Endothelial cell of umbilical vein (primary cell): ENCODE measurements around the gene KLLN. TPM values are rescaled to one million over a fixed set of nuclear protein-coding genes. Genes with fewer than 3 reads are reported as not detected.
A peak's percentile ranks its signal among the peaks of the same experiment; 100 is the strongest.

Experiments used
- BruUV-seq: library from RNA; stranded (reverse); fragments of 400-500 nt; replicated peaks from 2 replicates; lab custom pipeline; 2021; lab: Mats Ljungman, UMichigan
- CTCF ChIA-PET: fragments of 300-600, 350-600 bp; sonication (Branson Sonifier 250); formaldehyde crosslinking; loops from one replicate; lab custom pipeline; 2021; ENCODE audit warnings: antibody characterized with exemption, inconsistent platforms; lab: Charles Lee
- POLR2A ChIA-PET: fragments of 300-600, 350-600 bp; sonication (Branson Sonifier 250); formaldehyde crosslinking; loops from one replicate; lab custom pipeline; 2021; ENCODE audit warnings: antibody characterized with exemption, inconsistent platforms; lab: Charles Lee
- DNase-seq: peaks from one replicate; pipeline ENCODE4 v3.0.0-alpha.2; 2011; ENCODE audit warnings: low read depth, low spot score
- FAIRE-seq: peaks from 2 replicates; lab custom pipeline; 2011; peaks lifted over from hg19 to GRCh38; lab: Jason Lieb, UNC
- H2AFZ ChIP-seq: 2 replicates; pipeline ENCODE4 v1.6.0; 2012; ENCODE audit warnings: low read depth, low read length, control low read depth, inconsistent platforms
- H3K27ac ChIP-seq: 2 replicates; pipeline ENCODE4 v1.5.1; 2011; ENCODE audit warnings: low read depth, mild to moderate bottlenecking, control low read depth, low read length, moderate library complexity; ENCODE audit not compliant: insufficient read depth
- H3K27me3 ChIP-seq, 2 experiments: 2 replicates each; pipeline versions ENCODE4 v1.6.0 to v1.6.1; 2011; ENCODE audit warnings: low read length in 2 of 2, mixed read lengths in 1 of 2; ENCODE audit not compliant: control insufficient read depth in 2 of 2, insufficient read depth in 2 of 2
- H3K36me3 ChIP-seq, 2 experiments: 2 replicates in 1 of 2; 3 replicates in 1 of 2; pipeline ENCODE4 v1.5.1; 2011; ENCODE audit warnings: low read length in 2 of 2, mild to moderate bottlenecking in 1 of 2, moderate library complexity in 1 of 2; ENCODE audit not compliant: control insufficient read depth in 2 of 2, insufficient read depth in 2 of 2; ENCODE audit errors: extremely low read depth in 1 of 2
- H3K4me1 ChIP-seq: 3 replicates; pipeline ENCODE4 v1.5.1; 2011; ENCODE audit warnings: mild to moderate bottlenecking, low read length; ENCODE audit not compliant: control insufficient read depth, insufficient read depth; ENCODE audit errors: extremely low read depth
- H3K4me2 ChIP-seq: 2 replicates; pipeline ENCODE4 v1.6.1; 2011; ENCODE audit warnings: low read length, control low read depth, mixed read lengths; ENCODE audit not compliant: insufficient read depth
- H3K4me3 ChIP-seq, 3 experiments: fragments of 200-600 bp in 1 of 3; sonication (generic), shearing (Covaris generic) in 1 of 3; replicated peaks in 1 of 3; 2 replicates each; pipeline ENCODE4 v1.5.1; 2011 to 2016; ENCODE audit warnings: control low read depth in 3 of 3, low read length in 3 of 3, mild to moderate bottlenecking in 2 of 3, inconsistent platforms in 1 of 3, low read depth in 1 of 3, moderate library complexity in 1 of 3; ENCODE audit not compliant: insufficient read depth in 1 of 3
- H3K79me2 ChIP-seq: 2 replicates; pipeline ENCODE4 v1.6.0; 2012; ENCODE audit warnings: low read length, inconsistent platforms; ENCODE audit not compliant: control insufficient read depth, insufficient read depth
- H3K9ac ChIP-seq: replicated peaks from 2 replicates; pipeline ENCODE3; 2011; ENCODE audit warnings: low read length, control low read depth; ENCODE audit not compliant: insufficient read depth; ENCODE audit errors: extremely low read depth
- H3K9me1 ChIP-seq: replicated peaks from 3 replicates; pipeline ENCODE4 v1.6.0; 2011; ENCODE audit warnings: mild to moderate bottlenecking, low read length; ENCODE audit not compliant: control insufficient read depth, insufficient read depth; ENCODE audit errors: extremely low read depth
- H3K9me3 ChIP-seq: replicated peaks from 2 replicates; pipeline ENCODE4 v1.5.1; 2012; ENCODE audit warnings: low read length, inconsistent platforms; ENCODE audit not compliant: control insufficient read depth, insufficient read depth
- H4K20me1 ChIP-seq: replicated peaks from 2 replicates; pipeline ENCODE3; 2011; ENCODE audit warnings: mild to moderate bottlenecking, low read length; ENCODE audit not compliant: control insufficient read depth, insufficient read depth; ENCODE audit errors: extremely low read depth
- CTCF ChIP-seq, 2 donors: IDR thresholded peaks; 1 replicate in 1 of 2; 2 replicates in 1 of 2; pipeline ENCODE4 v1.5.1; 2011; ENCODE audit warnings: low read length in 2 of 2, mild to moderate bottlenecking in 2 of 2, moderate library complexity in 2 of 2, control low read depth in 1 of 2, inconsistent platforms in 1 of 2, low read depth in 1 of 2; ENCODE audit not compliant: insufficient read depth in 1 of 2; ENCODE audit errors: extremely low read depth in 1 of 2
- EZH2 ChIP-seq: IDR thresholded peaks from 2 replicates; pipeline ENCODE4 v1.6.1; 2012; ENCODE audit warnings: borderline replicate concordance, low read depth, mild to moderate bottlenecking, moderate library complexity, low read length, inconsistent platforms; ENCODE audit not compliant: severe bottlenecking
- FOS ChIP-seq: IDR thresholded peaks from 2 replicates; pipeline ENCODE4 v1.6.1; 2011; ENCODE audit warnings: mild to moderate bottlenecking, low read length, moderate library complexity, borderline replicate concordance; ENCODE audit not compliant: insufficient read depth
- GATA2 ChIP-seq: IDR thresholded peaks from 2 replicates; pipeline ENCODE4 v1.7.0; 2011; ENCODE audit warnings: low read depth, mild to moderate bottlenecking, moderate library complexity, mixed read lengths, low read length; ENCODE audit not compliant: insufficient read length, insufficient read depth
- JUN ChIP-seq: IDR thresholded peaks from 2 replicates; pipeline ENCODE4 v1.6.1; 2011; ENCODE audit warnings: borderline replicate concordance, low read depth; ENCODE audit not compliant: insufficient read length, insufficient read depth
- MAX ChIP-seq: IDR thresholded peaks from 2 replicates; pipeline ENCODE4 v1.6.1; 2011; ENCODE audit not compliant: insufficient read depth, insufficient read length
- MYC ChIP-seq: IDR thresholded peaks from one replicate; pipeline ENCODE4 v1.6.1; 2011; ENCODE audit warnings: mild to moderate bottlenecking, low read depth, low read length
- POLR2A ChIP-seq: IDR thresholded peaks from 2 replicates; pipeline ENCODE4 v1.6.1; 2012; ENCODE audit warnings: low read depth, mild to moderate bottlenecking, control low read depth, low read length
- POLR2AphosphoS5 ChIP-seq: IDR thresholded peaks from 2 replicates; pipeline ENCODE4 v1.6.1; 2012; ENCODE audit warnings: low read depth, mild to moderate bottlenecking, control low read depth, low read length, moderate library complexity; ENCODE audit not compliant: insufficient read depth
- dilution Hi-C: fragments of 300-500 bp; cut with MboI; formaldehyde crosslinking; loops from one replicate; pipeline ENCODE4 v1.15.0; 2019; ENCODE audit warnings: low sequenced_read_pairs; ENCODE audit not compliant: extremely low pct_ligation_motif_present
- intact Hi-C: fragments of 100-400 bp; cut with micrococcal nuclease; formaldehyde crosslinking; loops from one replicate; pipeline ENCODE4 v1.10.0; 2022
- polyA plus RNA-seq, 4 experiments: library from polyadenylated mRNA; depleted of rRNA in 3 of 4; stranded (reverse) in 3 of 4; unstranded in 1 of 4; fragments of >200 nt; gene quantifications; 2 replicates each; pipeline versions ENCODE4 v1.2.1 to v1.2.3, GENCODE V29; 2011 to 2012; ENCODE audit warnings: missing spikeins in 1 of 4
- total RNA-seq: library from RNA; stranded (reverse); gene quantifications from 2 replicates; pipeline ENCODE4 v1.2.3, GENCODE V29; 2021

Gene KLLN
- total and polyA plus RNA-seq, 2 donors (not counting 3 experiments of a cell fraction or from before 2014, with no cell fraction given): 0.14 to 0.31 TPM

DNA sequence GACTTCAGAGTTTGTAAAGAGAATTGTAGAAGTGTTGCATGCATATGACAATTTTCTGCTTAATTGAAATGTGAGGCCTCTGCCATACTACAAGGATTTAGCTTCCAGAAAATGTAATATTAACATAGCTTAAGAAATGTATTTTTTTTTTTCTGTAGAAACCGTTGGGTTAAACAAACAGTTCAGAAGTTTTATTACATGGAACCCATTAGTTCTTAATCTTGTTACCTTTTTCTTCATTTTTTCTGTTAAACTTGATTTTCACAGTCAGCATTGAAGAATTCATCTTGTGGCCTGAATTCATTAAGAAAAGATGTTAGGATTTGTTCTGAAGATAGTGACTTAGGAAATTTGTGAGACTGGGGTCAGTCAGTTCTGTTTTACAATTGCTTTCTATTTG is 4.9 kb upstream of the KLLN start:
- POLR2A ChIA-PET: no interaction called here
- Histone ChIP-seq H3K79me2 (peaks cover 87% of the 10 kb centered on the region), H3K27me3 (no peaks in the 10 kb centered on the region), H3K4me3 (peak overlapping the region in 2 of 3 experiments; percentile 13 to 99), H3K27ac (no peak overlapping the region), H2AFZ (no peak overlapping the region), H3K4me2 (peak overlapping the region; percentile 99), H3K36me3 (no peaks in the 10 kb centered on the region), H3K4me1 (peaks cover 15% of the 10 kb centered on the region), H3K9ac (peak overlapping the region; percentile 4), H3K9me3 (no peaks in the 10 kb centered on the region), H3K9me1 (no peaks in the 10 kb centered on the region), H4K20me1 (peaks cover 3% of the 10 kb centered on the region)
- BruUV-seq: no TSS peak
- intact Hi-C loops (loop anchor here (10.0 kb wide), 1 partner anchor 333 kb away; no protein-coding TSS in a partner anchor), dilution Hi-C loops (loop anchor here (25.0 kb wide), 1 partner anchor 694 kb away; no protein-coding TSS in a partner anchor)
- TF ChIP-seq GATA2 (no peak), CTCF (IDR thresholded peaks at IDR 0.05; ENCODE audit: extremely low read depth in 1 of 2, insufficient read depth in 1 of 2, low read depth in 1 of 2, low read length in 2 of 2) (no peak), JUN (no peak), EZH2 (no peak), POLR2A (no peak), FOS (no peak), MYC (no peak), MAX (no peak), POLR2AphosphoS5 (no peak)
- CTCF ChIA-PET: interaction anchor here (0.7 kb wide), 2 partner anchors 9 to 81 kb away, joined by 3 to 5 read pairs; no protein-coding TSS in a partner anchor
- no peak for FAIRE-seq
- peak; percentile 37 for DNase-seq
